ENCODE results near the gene ZNF330. TPM values are rescaled to one million over a fixed set of nuclear protein-coding genes. Genes with fewer than 3 reads are reported as not detected.

The ZNF330 gene
- total RNA-seq, 2 donors from 2014 or later = 31.8 to 39.7 TPM

- H3K9ac ChIP-seq (ENCODE audit: extremely low read depth, low read length, poor library complexity, severe bottlenecking) = no peak overlapping the region
- no peaks in the 10 kb centered on the region for H3K36me3 ChIP-seq (ENCODE audit: control insufficient read depth, insufficient read depth, low read length)
- Mint-ChIP-seq H3K27me3 (ENCODE audit: insufficient read depth) (peaks cover 9% of the 10 kb centered on the region), H3K36me3 (ENCODE audit: low read depth) (no peaks in the 10 kb centered on the region), H3K9me3 (peaks cover 6% of the 10 kb centered on the region), H3K4me1 (peaks cover 7% of the 10 kb centered on the region), H3K27ac (no peak overlapping the region), H3K4me3 (no peak overlapping the region)
- H3K4me3 ChIP-seq (ENCODE audit: low read length) = no peak overlapping the region
- TF ChIP-seq CTCF (conservative IDR thresholded peaks at IDR 0.05) = no peak
- peaks cover 7% of the 10 kb centered on the region for H3K27me3 ChIP-seq (ENCODE audit: control insufficient read depth, insufficient read depth, low read length, poor library complexity, severe bottlenecking)
- no peak overlapping the region for H3K27ac ChIP-seq (ENCODE audit: low read depth, low read length)
- H3K4me1 ChIP-seq (ENCODE audit: control insufficient read depth, insufficient read depth, low read length) = peaks cover 7% of the 10 kb centered on the region
- WGBS, 2 experiments (ENCODE audit: insufficient coverage in 1 of 2, insufficient read length in 1 of 2) = 94 to 100% methylated on average over 2 of the region's 2 CpGs
- DNase-seq = no peak
- peaks cover 9% of the 10 kb centered on the region for H3K9me3 ChIP-seq (ENCODE audit: control insufficient read depth, low read length)
Measured at GRCh38 chr4:141192564-141192963, 28.1 kb upstream of the ZNF330 start.

- no peak overlapping the region for H3K27ac Mint-ChIP-seq
Measured at GRCh38 chr4:141193516-141194034, 27.1 kb upstream of the ZNF330 start.

GRCh38 chr4:141195095-141195707 lies 25.5 kb upstream of the ZNF330 start:
- Histone ChIP-seq H3K4me3 (ENCODE audit: low read length) (no peak overlapping the region), H3K27ac (ENCODE audit: low read depth, low read length) (no peak overlapping the region), H3K4me1 (ENCODE audit: control insufficient read depth, insufficient read depth, low read length) (no peaks in the 10 kb centered on the region), H3K27me3 (ENCODE audit: control insufficient read depth, insufficient read depth, low read length, poor library complexity, severe bottlenecking) (peaks cover 7% of the 10 kb centered on the region), H3K9me3 (ENCODE audit: control insufficient read depth, low read length) (peaks cover 9% of the 10 kb centered on the region), H3K9ac (ENCODE audit: extremely low read depth, low read length, poor library complexity, severe bottlenecking) (no peak overlapping the region), H3K36me3 (ENCODE audit: control insufficient read depth, insufficient read depth, low read length) (no peaks in the 10 kb centered on the region)
- TF ChIP-seq CTCF (conservative IDR thresholded peaks at IDR 0.05) = no peak
- WGBS, 2 experiments (ENCODE audit: insufficient coverage in 1 of 2, insufficient read length in 1 of 2) = 55% methylated on average over 2 of the region's 2 CpGs; no CpG with 5 or more reads in 1 of the 2 experiments
- Mint-ChIP-seq H3K36me3 (ENCODE audit: low read depth) (no peaks in the 10 kb centered on the region), H3K4me1 (no peaks in the 10 kb centered on the region), H3K9me3 (peaks cover 9% of the 10 kb centered on the region), H3K27me3 (ENCODE audit: insufficient read depth) (peaks cover 8% of the 10 kb centered on the region), H3K4me3 (no peak overlapping the region), H3K27ac (no peak overlapping the region)
- no peak for DNase-seq

More at GRCh38 chr4:141193516-141194034, 27.1 kb upstream of the ZNF330 start:
- Mint-ChIP-seq H3K4me1 (peaks cover 5% of the 10 kb centered on the region), H3K36me3 (ENCODE audit: low read depth) (no peaks in the 10 kb centered on the region), H3K27me3 (ENCODE audit: insufficient read depth) (peaks cover 8% of the 10 kb centered on the region), H3K9me3 (peaks cover 9% of the 10 kb centered on the region), H3K4me3 (no peak overlapping the region)
- WGBS, 2 experiments (ENCODE audit: insufficient coverage in 1 of 2, insufficient read length in 1 of 2) = 84% methylated on average over 2 of the region's 2 CpGs; no CpG with 5 or more reads in 1 of the 2 experiments
- Histone ChIP-seq H3K9ac (ENCODE audit: extremely low read depth, low read length, poor library complexity, severe bottlenecking) (no peak overlapping the region), H3K4me3 (ENCODE audit: low read length) (no peak overlapping the region), H3K9me3 (ENCODE audit: control insufficient read depth, low read length) (peaks cover 9% of the 10 kb centered on the region), H3K27me3 (ENCODE audit: control insufficient read depth, insufficient read depth, low read length, poor library complexity, severe bottlenecking) (peaks cover 7% of the 10 kb centered on the region), H3K36me3 (ENCODE audit: control insufficient read depth, insufficient read depth, low read length) (no peaks in the 10 kb centered on the region), H3K27ac (ENCODE audit: low read depth, low read length) (no peak overlapping the region), H3K4me1 (ENCODE audit: control insufficient read depth, insufficient read depth, low read length) (peaks cover 7% of the 10 kb centered on the region)
- no peak for TF ChIP-seq CTCF (conservative IDR thresholded peaks at IDR 0.05)
- DNase-seq = no peak
